ENCODE measurements around the gene ZRANB3.

- TF ChIP-seq CTCF (IDR thresholded peaks at IDR 0.05; ENCODE audit: low read depth, low read length) (no peak), EZH2phosphoT487 (IDR thresholded peaks at IDR 0.05; ENCODE audit: low read depth) (no peak)
These were observed 76.4 kb downstream of the ZRANB3 start for GRCh38 chr2:135454608-135455007.

Data from OCI-LY3 (cell line).